ENCODE measurements around the gene PAQR4. TPM values are rescaled to one million over a fixed set of nuclear protein-coding genes. Genes with fewer than 3 reads are reported as not detected.

Gene PAQR4
- polyA plus RNA-seq, 3 donors, result 6.3 to 14.2 (median 8.9) TPM

DNA sequence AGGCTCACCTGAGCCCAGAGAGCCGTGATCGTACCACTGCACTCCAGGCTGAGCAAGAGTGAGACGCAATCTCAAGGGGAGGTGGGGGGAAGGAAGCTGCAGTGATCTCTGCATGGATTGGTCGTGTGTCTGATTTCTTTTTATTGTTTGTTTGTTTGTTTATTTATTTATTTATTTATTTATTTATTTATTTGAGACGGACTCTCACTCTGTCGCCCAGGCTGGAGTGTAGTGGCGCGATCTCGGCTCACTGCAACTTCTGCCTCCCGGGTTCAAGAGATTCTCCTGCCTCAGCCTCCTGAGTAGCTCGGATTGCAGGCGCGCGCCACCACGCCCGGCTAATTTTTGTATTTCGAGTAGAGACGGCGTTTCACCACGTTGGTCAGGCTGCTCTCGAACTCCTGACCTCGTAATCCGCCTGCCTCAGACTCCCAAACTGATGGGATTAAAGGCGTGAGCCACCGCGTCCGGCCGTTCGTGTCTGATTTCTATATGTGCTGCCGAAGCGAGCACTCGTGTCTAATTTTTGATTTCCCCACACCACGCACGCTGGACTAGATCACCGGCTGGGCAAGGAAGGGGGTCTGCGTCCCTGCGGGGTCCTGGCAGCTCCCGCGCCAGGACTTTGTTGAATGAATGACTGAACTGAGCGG lies 50.6 kb downstream of the PAQR4 start:
- Histone ChIP-seq H3K4me3 (replicated peaks in 1 of 3; ENCODE audit: low read depth in 2 of 3, low read length in 3 of 3) (peak overlapping the region in 2 of 3 experiments; percentile 60 to 91), H3K36me3 (replicated peaks in 1 of 2; ENCODE audit: control insufficient read depth in 1 of 2, insufficient read depth in 2 of 2, low read length in 2 of 2) (no peaks in the 10 kb centered on the region), H3K27ac (ENCODE audit: low read depth in 1 of 2, low read length in 2 of 2) (no peak overlapping the region), H3K79me2 (ENCODE audit: insufficient read depth, low read length) (no peaks in the 10 kb centered on the region), H3K4me2 (replicated peaks; ENCODE audit: extremely low read depth, low read length, poor library complexity, severe bottlenecking) (peak overlapping the region; percentile 99), H3K9ac (ENCODE audit: insufficient read depth, low read length, poor library complexity, severe bottlenecking) (no peak overlapping the region), H3K4me1 (ENCODE audit: control insufficient read depth in 1 of 2, insufficient read depth in 2 of 2, low read length in 2 of 2) (peaks cover 58 to 64% of the 10 kb centered on the region in 2 donors), H3K27me3 (ENCODE audit: control insufficient read depth in 2 of 2, insufficient read depth in 2 of 2, low read length in 2 of 2) (peaks cover 0 to 24% of the 10 kb centered on the region in 2 donors), H3K9me3 (replicated peaks in 1 of 2; ENCODE audit: control insufficient read depth in 1 of 2, insufficient read depth in 1 of 2, low read length in 2 of 2) (no peaks in the 10 kb centered on the region), H2AFZ (ENCODE audit: insufficient read depth, low read depth, low read length, poor library complexity, severe bottlenecking) (peak overlapping the region; percentile 69), H4K20me1 (ENCODE audit: insufficient read depth, low read length) (peaks cover 39% of the 10 kb centered on the region)
- Mint-ChIP-seq H3K27me3 (ENCODE audit: low read depth in 3 of 3) (peaks cover 27 to 33% (median 27%) of the 10 kb centered on the region in 3 donors), H3K9me3 (peaks cover 0 to 4% (median 0%) of the 10 kb centered on the region in 7 donors), H3K4me1 (peaks cover 49% of the 10 kb centered on the region), H3K36me3 (peaks cover 0 to 3% of the 10 kb centered on the region in 2 donors), H3K27ac (peak overlapping the region in 6 of 7 donors; percentile 58 to 87 (median 72)), H3K4me3 (peak overlapping the region; percentile 88 to 90)
- intact Hi-C loops (cut with micrococcal nuclease), result loop anchor here (2.0 to 10.0 kb wide), 5 partner anchors 13 to 1253 kb away; partner anchors contain the start of genes ELOB (in 1 of the 2), PAQR4 (in 1 of the 2) and TFAP4 (in 1 of the 2)
- WGBS (ENCODE audit: insufficient coverage), result 27% methylated on average over 38 of the region's 40 CpGs
- no peak for TF ChIP-seq CTCF (IDR thresholded peaks at IDR 0.05)
- no peak for DNase-seq

- peaks cover 24 to 33% (median 24%) of the 10 kb centered on the region in 3 donors for H3K27me3 Mint-ChIP-seq (ENCODE audit: low read depth in 3 of 3)
- Histone ChIP-seq H3K4me1 (ENCODE audit: control insufficient read depth in 1 of 2, insufficient read depth in 2 of 2, low read length in 2 of 2) (peaks cover 60 to 64% of the 10 kb centered on the region in 2 donors), H3K4me3 (replicated peaks in 1 of 3; ENCODE audit: low read depth in 2 of 3, low read length in 3 of 3) (peak within 1 kb of the TSS; percentile 47 to 91 (median 60)), H3K36me3 (replicated peaks in 1 of 2; ENCODE audit: control insufficient read depth in 1 of 2, insufficient read depth in 2 of 2, low read length in 2 of 2) (no peaks in the 10 kb centered on the region), H3K9ac (ENCODE audit: insufficient read depth, low read length, poor library complexity, severe bottlenecking) (peak within 1 kb of the TSS; percentile 59), H3K27ac (ENCODE audit: low read depth in 1 of 2, low read length in 2 of 2) (peak within 1 kb of the TSS; percentile 36 to 96), H3K27me3 (ENCODE audit: control insufficient read depth in 2 of 2, insufficient read depth in 2 of 2, low read length in 2 of 2) (peaks cover 0 to 20% of the 10 kb centered on the region in 2 donors), H3K9me3 (replicated peaks in 1 of 2; ENCODE audit: control insufficient read depth in 1 of 2, insufficient read depth in 1 of 2, low read length in 2 of 2) (no peaks in the 10 kb centered on the region), H2AFZ (ENCODE audit: insufficient read depth, low read depth, low read length, poor library complexity, severe bottlenecking) (peak within 1 kb of the TSS; percentile 69), H3K4me2 (replicated peaks; ENCODE audit: extremely low read depth, low read length, poor library complexity, severe bottlenecking) (peak within 1 kb of the TSS; percentile 99), H3K79me2 (ENCODE audit: insufficient read depth, low read length) (no peaks in the 10 kb centered on the region), H4K20me1 (ENCODE audit: insufficient read depth, low read length) (peaks cover 42% of the 10 kb centered on the region)
- H3K4me1 Mint-ChIP-seq, result peaks cover 52% of the 10 kb centered on the region
- intact Hi-C loops (cut with micrococcal nuclease), result loop anchor here (2.0 to 10.0 kb wide), 5 partner anchors 13 to 1252 kb away; partner anchors contain the start of genes ELOB (in 1 of the 2), PAQR4 (in 1 of the 2) and TFAP4 (in 1 of the 2)
- TF ChIP-seq CTCF (IDR thresholded peaks at IDR 0.05), result no peak
- peak within 1 kb of the TSS; percentile 66 to 99 (median 95) for H3K27ac Mint-ChIP-seq
- WGBS (ENCODE audit: insufficient coverage), result under 1% methylated on average over 45 of the region's 49 CpGs
- peak; percentile 65 to 78 (median 76) for DNase-seq
- peaks cover 0 to 3% of the 10 kb centered on the region in 2 donors for H3K36me3 Mint-ChIP-seq
- peak within 1 kb of the TSS; percentile 88 to 96 for H3K4me3 Mint-ChIP-seq
- H3K9me3 Mint-ChIP-seq, result peaks cover 0 to 6% (median 0%) of the 10 kb centered on the region in 7 donors
These were observed 51.1 kb downstream of the PAQR4 start, which contains the start of gene TNFRSF12A for GRCh38 chr16:3020247-3020603. TNFRSF12A (plus strand) TSS chr16:3020368; CDS start chr16:3020398, 30 bp downstream.
